ENCODE measurements around the gene GRM3. TPM values are rescaled to one million over a fixed set of nuclear protein-coding genes. Genes with fewer than 3 reads are reported as not detected.

Gene GRM3
- total RNA-seq, 3 donors from 2014 or later = not detected

DNA sequence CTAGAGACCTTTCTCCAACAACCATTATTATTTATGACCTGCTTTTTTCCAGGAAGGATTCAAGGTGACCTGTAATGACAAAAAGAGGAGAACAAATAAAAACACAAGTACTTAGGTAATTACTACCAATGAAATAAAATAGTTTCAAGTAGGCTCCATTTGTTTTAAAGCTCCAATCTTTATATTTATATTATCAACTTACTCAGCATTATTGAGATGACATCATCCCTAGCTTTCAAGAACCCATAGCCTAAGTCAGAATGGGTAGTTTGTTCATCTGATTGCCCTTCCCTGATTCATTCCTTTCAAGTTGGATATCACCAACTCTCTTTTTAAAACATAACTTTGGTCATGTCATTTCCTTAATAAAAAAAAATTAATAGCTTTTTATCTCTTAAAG, 131.5 kb downstream of the GRM3 start:
- no peaks in the 10 kb centered on the region for H3K4me1 ChIP-seq (ENCODE audit: low read depth)
- intact Hi-C loops (cut with DNase I, micrococcal nuclease) = no loop called here
- H3K4me3 ChIP-seq = no peak overlapping the region
- no peaks in the 10 kb centered on the region for H3K9me3 ChIP-seq
- no peak for ATAC-seq
- DNase-seq = no peak
- no peaks in the 10 kb centered on the region for H3K36me3 ChIP-seq (ENCODE audit: low read depth)
- TF ChIP-seq, protein P1, sequence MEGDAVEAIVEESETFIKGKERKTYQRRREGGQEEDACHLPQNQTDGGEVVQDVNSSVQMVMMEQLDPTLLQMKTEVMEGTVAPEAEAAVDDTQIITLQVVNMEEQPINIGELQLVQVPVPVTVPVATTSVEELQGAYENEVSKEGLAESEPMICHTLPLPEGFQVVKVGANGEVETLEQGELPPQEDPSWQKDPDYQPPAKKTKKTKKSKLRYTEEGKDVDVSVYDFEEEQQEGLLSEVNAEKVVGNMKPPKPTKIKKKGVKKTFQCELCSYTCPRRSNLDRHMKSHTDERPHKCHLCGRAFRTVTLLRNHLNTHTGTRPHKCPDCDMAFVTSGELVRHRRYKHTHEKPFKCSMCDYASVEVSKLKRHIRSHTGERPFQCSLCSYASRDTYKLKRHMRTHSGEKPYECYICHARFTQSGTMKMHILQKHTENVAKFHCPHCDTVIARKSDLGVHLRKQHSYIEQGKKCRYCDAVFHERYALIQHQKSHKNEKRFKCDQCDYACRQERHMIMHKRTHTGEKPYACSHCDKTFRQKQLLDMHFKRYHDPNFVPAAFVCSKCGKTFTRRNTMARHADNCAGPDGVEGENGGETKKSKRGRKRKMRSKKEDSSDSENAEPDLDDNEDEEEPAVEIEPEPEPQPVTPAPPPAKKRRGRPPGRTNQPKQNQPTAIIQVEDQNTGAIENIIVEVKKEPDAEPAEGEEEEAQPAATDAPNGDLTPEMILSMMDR (IDR thresholded peaks at IDR 0.05) = no peak

GRCh38 chr7:86776136-86776535, 132.4 kb downstream of the GRM3 start:
- intact Hi-C loops (cut with DNase I, micrococcal nuclease) = no loop called here
- TF ChIP-seq, protein P1 (IDR thresholded peaks at IDR 0.05) = no peak
- Histone ChIP-seq H3K36me3 (ENCODE audit: low read depth) (no peaks in the 10 kb centered on the region), H3K4me3 (no peak overlapping the region), H3K9me3 (no peaks in the 10 kb centered on the region), H3K4me1 (ENCODE audit: low read depth) (no peaks in the 10 kb centered on the region)
- ATAC-seq (no peak), DNase-seq (no peak)

DNA sequence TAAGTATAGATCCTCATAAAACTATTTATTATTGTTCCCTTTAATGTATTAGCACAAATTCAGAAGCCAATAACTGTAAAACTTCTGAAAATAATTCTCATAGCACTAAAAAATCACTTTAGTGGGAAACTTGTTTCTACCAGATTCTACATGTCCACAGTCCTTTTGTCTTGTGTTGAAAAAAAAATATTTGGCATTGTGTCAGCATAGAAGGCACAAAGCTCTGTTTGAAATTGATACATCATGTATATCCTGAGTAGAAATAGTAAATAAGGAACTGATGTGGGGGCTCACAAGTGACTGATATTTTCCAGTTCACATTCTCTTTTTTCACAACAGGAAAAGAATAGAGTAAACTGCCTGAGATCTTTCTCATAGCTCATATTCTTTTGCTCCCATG, 134.6 kb downstream of the GRM3 start:
- no peak for ATAC-seq
- intact Hi-C loops (cut with DNase I, micrococcal nuclease) = no loop called here

GRCh38 chr7:86784765-86785164, 141.1 kb downstream of the GRM3 start:
- Histone ChIP-seq H3K4me1 (ENCODE audit: low read depth) (no peaks in the 10 kb centered on the region), H3K9me3 (no peaks in the 10 kb centered on the region), H3K4me3 (no peak overlapping the region), H3K36me3 (ENCODE audit: low read depth) (no peaks in the 10 kb centered on the region)
- intact Hi-C loops (cut with DNase I, micrococcal nuclease) = no loop called here
- DNase-seq = no peak
- no peak for ATAC-seq
- TF ChIP-seq, protein P1 (IDR thresholded peaks at IDR 0.05) = no peak

More for the DNA sequence above, 134.6 kb downstream of the GRM3 start:
- Histone ChIP-seq H3K4me1 (ENCODE audit: low read depth) (no peaks in the 10 kb centered on the region), H3K4me3 (no peak overlapping the region), H3K9me3 (no peaks in the 10 kb centered on the region), H3K36me3 (ENCODE audit: low read depth) (no peaks in the 10 kb centered on the region)
- TF ChIP-seq, protein P1 (IDR thresholded peaks at IDR 0.05) = no peak
- DNase-seq = no peak

GRCh38 chr7:86785641-86786040, 141.9 kb downstream of the GRM3 start:
- Histone ChIP-seq H3K36me3 (ENCODE audit: low read depth) (no peaks in the 10 kb centered on the region), H3K4me1 (ENCODE audit: low read depth) (no peaks in the 10 kb centered on the region), H3K9me3 (no peaks in the 10 kb centered on the region), H3K4me3 (no peak overlapping the region)
- ATAC-seq = no peak
- TF ChIP-seq, protein P1 (IDR thresholded peaks at IDR 0.05) = no peak
- no peak for DNase-seq
- intact Hi-C loops (cut with DNase I, micrococcal nuclease) = no loop called here

DNA sequence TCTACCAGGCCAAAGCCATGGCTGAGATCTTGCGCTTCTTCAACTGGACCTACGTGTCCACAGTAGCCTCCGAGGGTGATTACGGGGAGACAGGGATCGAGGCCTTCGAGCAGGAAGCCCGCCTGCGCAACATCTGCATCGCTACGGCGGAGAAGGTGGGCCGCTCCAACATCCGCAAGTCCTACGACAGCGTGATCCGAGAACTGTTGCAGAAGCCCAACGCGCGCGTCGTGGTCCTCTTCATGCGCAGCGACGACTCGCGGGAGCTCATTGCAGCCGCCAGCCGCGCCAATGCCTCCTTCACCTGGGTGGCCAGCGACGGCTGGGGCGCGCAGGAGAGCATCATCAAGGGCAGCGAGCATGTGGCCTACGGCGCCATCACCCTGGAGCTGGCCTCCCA, 142.7 kb downstream of the GRM3 start:
- no peaks in the 10 kb centered on the region for H3K4me1 ChIP-seq (ENCODE audit: low read depth)
- intact Hi-C loops (cut with DNase I, micrococcal nuclease) = no loop called here
- H3K36me3 ChIP-seq (ENCODE audit: low read depth) = no peaks in the 10 kb centered on the region
- TF ChIP-seq, protein P1 (IDR thresholded peaks at IDR 0.05) = no peak
- H3K4me3 ChIP-seq = no peak overlapping the region
- H3K9me3 ChIP-seq = no peaks in the 10 kb centered on the region
- ATAC-seq (no peak), DNase-seq (peak in 1 of 3 donors; percentile 33)

All from mucosa of descending colon (tissue), 3 donors.